ENCODE data around the gene GNAT1.
"Not testable (repeated sequence)": the region's sequence is repeated elsewhere in the genome, so short reads cannot be mapped to it uniquely, and the experiment has no call there.

The GNAT1 gene

GRCh38 chr3:50203809-50204803, 12.7 kb downstream of the GNAT1 start:
- no peak for DNase-seq

- DNase-seq = no peak
Observed at GRCh38 chr3:50204804-50205412, 13.5 kb downstream of the GNAT1 start, which contains the start of gene SLC38A3. SLC38A3 (plus strand) TSS chr3:50205271; CDS start chr3:50214200, 8,929 bp downstream.

- no peak for DNase-seq
Observed at GRCh38 chr3:50205413-50206276, 14.2 kb downstream of the GNAT1 start.

GRCh38 chr3:50207359-50208042, 16.1 kb downstream of the GNAT1 start:
- no peak for DNase-seq

- no peak for DNase-seq
Observed at GRCh38 chr3:50208677-50209344, 17.4 kb downstream of the GNAT1 start.

GRCh38 chr3:50210176-50210509, 18.7 kb downstream of the GNAT1 start:
- DNase-seq = no peak

- no peak for DNase-seq
Observed at GRCh38 chr3:50210510-50211367, 19.3 kb downstream of the GNAT1 start.

- not testable (repeated sequence) for DNase-seq
Observed at GRCh38 chr3:50211368-50211717, 19.9 kb downstream of the GNAT1 start.

- no peak for DNase-seq
Observed at GRCh38 chr3:50211930-50212329, 20.5 kb downstream of the GNAT1 start.

- no peak for DNase-seq
Observed at GRCh38 chr3:50212502-50212901, 21.1 kb downstream of the GNAT1 start.

GRCh38 chr3:50212971-50213370, 21.6 kb downstream of the GNAT1 start:
- DNase-seq = no peak

GRCh38 chr3:50213373-50213772, 22.0 kb downstream of the GNAT1 start:
- no peak for DNase-seq

GRCh38 chr3:50214824-50215223, 23.4 kb downstream of the GNAT1 start:
- no peak for DNase-seq

- no peak for DNase-seq
Observed at GRCh38 chr3:50215529-50215928, 24.1 kb downstream of the GNAT1 start.

GRCh38 chr3:50217681-50218080, 26.3 kb downstream of the GNAT1 start:
- DNase-seq = no peak

- DNase-seq = no peak
Observed at GRCh38 chr3:50218448-50218847, 27.0 kb downstream of the GNAT1 start.

- no peak for DNase-seq
Observed at GRCh38 chr3:50219285-50219684, 27.9 kb downstream of the GNAT1 start.

- DNase-seq = no peak
Observed at GRCh38 chr3:50220109-50220508, 28.7 kb downstream of the GNAT1 start.

GRCh38 chr3:50221051-50221410, 29.6 kb downstream of the GNAT1 start:
- DNase-seq = no peak

- no peak for DNase-seq
Observed at GRCh38 chr3:50221411-50222168, 30.2 kb downstream of the GNAT1 start.
